GM21423 (cell line): ENCODE results near the gene TCF7L1.
"Not testable (repeated sequence)": the region's sequence is repeated elsewhere in the genome, so short reads cannot be mapped to it uniquely, and the experiment has no call there.

Experiments
- ATAC-seq: cut with Tn5 transposase; IDR thresholded peaks from one replicate; pipeline ENCODE4 v1.9.1; 2021; ENCODE audit warnings: mild to moderate bottlenecking, moderate library complexity; ENCODE audit not compliant: unreplicated experiment

Gene TCF7L1

DNA sequence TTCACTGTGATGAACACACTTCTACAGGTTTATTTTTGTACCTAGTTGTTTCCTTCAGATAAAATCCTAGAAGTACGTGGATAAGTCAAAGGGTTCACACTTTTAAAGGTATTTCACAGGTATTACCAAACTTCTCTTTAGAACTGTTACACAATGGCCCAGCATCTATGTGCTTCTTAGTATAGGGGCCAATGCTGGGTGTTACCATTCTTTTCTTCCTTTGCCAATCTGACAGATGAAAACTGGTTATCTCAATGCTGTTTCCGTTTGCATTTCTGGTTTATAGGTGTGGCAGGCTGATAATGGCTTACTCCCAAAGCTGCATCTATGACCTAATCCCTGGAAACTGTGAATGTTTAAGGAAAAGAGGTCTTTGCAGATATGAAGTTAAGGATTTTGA is 2.8 kb upstream of the TCF7L1 start:
- ATAC-seq = no peak

DNA sequence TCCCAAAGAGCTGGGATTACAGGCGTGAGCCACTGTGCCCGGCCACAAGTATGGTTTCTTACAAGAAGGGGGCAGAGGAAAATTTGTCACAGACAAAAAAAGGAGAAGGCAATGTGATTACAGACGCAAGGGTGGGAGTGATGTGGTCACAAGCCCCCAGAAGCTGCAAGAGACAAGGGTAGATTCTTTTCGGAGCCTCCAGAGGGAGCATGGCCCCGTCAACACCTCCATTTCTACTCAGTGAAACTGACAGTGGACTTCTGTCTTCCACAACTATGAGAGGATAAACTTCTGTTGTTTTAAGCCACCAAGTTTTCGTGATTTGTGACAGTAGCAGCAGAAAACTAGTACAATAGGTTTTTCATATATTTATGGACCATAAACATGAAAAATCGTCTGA is 2.1 kb upstream of the TCF7L1 start:
- no peak for ATAC-seq

DNA sequence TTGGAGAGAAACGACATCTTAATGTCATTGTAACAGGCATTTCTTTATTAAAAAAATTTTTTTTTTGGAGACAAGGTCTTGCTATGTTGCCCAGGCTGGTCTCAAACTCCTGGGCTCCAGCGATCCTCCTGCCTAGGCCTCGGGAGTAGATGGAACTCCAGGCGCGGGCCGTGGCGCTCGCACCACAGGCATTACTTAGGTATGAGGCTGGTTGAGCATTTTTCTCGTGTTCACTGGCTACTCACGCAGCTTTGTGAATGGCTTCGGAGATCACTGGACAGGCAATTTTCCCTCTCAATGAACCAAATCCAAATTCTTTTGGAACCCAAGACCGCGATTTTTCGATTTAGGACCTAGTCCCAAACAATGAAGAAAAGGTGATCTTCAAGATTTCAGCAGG is 795 bp upstream of the TCF7L1 start:
- no peak for ATAC-seq

DNA sequence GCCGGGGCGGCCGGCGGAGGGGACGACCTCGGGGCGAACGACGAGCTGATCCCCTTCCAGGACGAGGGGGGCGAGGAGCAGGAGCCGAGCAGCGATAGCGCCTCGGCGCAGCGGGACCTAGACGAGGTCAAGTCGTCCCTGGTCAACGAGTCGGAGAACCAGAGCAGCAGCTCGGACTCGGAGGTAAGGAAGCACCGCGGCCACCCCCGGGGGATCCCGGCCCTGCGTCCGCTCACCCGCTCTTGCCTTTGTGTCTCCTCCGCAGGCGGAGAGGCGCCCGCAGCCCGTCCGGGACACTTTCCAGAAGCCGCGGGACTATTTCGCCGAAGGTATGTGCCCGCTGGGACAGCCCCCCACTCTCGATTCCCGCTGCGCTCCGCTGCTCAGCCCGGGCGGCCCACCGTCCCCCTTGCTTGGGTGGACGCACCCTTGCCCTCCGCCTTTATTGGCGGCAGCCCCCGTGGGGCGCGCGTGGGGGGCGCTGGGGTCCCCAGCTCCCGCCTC is 611 bp downstream of the TCF7L1 start:
- ATAC-seq = no peak

DNA sequence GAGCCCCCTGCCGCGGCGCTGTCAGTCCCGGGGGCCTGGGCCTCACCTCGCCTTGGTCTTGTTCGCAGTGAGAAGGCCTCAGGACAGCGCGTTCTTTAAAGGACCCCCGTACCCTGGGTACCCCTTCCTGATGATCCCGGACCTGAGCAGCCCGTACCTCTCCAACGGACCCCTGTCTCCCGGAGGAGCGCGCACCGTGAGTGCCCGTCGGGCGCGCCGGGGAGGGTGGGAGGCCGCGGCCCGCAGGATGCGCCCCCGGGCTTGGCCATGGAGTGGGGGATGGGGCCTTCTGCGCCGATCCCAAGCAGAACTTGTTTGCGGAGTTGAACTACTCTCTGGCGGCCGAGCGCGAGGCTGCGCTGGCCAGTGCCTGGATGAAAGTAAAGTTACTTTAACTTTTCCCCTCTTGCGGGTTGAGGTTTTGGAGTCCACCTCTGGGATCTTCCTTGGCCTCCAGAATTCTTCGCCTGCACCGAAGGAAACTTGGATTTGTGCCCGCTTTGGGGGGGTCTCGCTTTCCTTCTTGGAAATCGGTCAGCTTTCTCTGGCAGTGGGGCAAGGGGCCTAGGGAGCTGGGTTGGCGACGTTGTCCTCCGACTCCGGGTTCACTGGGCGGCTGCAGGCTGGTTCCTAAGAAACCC is 1.2 kb downstream of the TCF7L1 start:
- no peak for ATAC-seq

DNA sequence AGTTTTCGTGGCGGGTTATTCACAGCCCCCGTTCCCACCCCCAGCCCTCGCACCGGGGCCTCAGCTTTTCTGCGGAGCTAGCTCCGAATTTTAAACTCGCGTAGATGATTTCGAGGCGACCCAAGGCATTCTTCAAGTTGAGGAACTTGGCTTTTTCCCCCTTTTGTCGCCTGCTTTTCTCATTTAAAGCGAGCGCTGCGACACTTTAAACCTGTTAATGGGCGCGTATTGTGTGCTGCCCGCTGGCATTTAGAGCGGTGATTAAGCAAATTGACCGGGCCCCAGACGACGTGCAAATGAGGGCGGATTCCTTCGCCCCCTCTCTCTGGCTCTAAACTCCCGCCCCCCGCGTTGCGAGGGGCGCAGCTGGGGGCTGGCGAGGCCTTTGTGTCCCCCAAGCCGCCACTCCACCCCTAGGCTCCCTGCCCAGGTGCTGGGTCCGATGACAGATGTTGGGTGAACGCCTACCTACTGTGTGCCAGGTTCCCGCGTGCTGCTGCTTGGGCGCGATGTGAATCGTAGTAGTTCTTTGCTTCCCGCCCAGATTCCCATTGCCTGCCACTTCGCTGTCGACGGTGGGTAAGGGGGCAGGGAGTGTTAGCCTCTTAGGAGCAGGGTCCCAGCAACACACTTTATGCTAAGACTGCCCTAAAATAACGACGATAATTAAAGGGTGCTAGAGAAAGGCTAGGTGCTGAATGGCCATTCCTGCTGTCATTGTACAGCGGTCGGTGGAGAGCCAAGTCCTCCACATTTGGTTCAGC is 1.9 kb downstream of the TCF7L1 start:
- ATAC-seq = no peak

DNA sequence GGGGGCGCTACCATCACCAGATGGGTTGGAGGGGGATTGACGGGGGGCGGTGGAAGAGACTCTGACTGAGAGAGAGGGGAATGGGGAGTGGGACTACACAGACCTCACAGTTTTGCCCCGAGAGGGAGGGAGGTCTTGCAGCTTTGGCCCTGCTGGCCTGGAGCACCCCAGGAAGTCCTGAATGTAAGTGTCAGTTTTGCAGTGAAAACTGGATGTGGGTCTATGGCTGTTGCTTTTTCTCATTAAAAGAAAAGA is 2.4 kb downstream of the TCF7L1 start:
- ATAC-seq = no peak

DNA sequence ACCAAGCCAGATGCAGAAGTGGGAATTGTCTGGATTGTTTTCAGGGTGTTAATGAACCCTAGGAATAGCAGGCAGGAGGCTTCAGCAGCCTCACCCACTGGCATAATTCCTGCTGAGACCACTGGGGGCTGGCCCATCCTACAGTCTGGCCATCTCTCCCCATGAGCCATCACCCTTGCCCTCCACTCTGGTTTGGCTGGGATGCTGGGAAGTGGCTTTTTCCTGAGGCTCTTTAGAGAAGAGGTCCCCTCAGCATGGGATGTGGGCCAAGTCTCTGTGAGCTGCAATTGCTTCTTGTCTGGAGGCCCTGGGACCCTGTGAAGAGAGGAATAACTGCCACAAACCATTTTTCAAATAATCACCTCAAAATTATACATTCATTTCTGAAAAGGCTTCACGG is 4.0 kb downstream of the TCF7L1 start:
- ATAC-seq = no peak

DNA sequence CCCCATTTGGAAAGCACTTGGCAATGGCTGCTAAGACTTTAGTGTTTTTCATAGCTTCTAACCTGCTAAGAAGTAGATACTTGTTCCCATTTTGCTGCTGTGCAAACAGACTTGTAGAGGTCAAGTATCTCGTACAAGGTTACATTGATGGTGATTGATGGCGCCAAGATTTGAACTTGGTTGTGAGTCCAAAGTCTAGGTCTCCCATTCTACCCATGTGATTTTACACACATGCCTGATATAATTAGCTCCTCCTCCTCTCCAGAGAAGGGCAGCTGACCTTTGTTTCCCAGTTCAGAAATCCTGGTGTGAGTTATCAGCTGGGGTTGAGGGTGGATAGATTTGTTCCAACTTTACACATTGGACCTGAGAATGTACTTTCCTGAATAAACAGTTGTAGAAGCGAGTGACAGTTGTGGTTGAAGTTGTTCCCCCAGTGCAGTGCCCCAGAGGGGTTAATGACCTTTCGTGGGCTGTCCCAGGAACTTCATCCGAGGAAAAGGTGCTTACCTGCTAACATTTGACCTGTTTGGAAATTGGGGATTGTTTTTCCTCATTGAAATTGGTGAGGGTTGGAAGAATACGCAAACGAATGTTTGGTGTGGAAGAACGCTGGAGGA is 10.4 kb downstream of the TCF7L1 start:
- no peak for ATAC-seq

DNA sequence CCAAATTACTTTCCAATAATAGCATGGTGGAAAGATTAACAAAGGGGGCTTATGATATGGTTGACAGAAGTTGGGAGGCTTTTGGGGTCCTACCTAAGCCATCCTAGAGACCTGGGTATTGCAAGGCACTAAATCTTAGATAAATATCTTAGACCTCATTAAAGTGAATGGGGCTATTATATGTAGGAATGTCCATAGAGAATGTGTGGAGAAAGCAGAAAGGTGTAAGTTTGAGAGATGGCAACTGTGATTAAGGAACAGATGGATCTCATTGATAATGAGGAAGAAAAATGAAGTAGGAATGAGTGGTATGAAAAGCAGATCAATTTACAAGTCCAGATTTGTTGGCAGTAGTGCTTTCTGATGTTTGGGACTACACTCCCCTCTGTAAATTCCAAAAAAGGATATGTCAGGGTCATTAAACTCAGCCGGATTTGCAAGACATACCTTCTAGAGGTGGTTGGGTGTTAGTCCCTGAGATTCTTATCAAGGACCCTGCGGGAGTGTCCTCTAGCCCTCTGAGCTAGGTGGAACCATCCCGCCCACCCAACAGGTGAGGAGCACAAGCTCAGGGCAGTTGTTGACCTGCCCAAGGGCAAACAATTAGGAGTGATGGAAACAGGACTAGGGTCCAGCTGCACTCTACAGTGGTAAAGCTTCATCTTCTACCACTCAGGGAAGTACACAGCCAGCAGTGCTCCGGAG is 12.1 kb downstream of the TCF7L1 start:
- ATAC-seq = no peak

DNA sequence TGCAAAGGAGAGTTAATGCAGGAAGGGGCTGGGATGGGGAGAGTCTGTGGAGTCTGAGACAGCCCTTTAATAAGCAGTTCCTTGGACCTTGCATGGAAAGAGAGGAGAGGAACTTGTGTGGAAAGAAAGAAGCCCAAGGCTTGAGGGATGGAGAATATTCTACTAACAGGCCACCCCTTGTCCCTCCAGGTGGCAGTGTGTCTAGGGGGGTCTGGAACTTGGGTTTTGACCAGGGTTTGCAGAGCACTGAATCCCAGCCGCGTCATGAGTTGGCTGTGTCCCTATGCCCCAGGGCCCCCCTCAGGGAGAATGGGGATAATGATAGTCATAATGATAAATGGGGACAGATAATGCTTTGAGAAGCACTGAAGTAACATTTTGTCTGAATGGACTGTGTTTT is 15.0 kb downstream of the TCF7L1 start:
- no peak for ATAC-seq

DNA sequence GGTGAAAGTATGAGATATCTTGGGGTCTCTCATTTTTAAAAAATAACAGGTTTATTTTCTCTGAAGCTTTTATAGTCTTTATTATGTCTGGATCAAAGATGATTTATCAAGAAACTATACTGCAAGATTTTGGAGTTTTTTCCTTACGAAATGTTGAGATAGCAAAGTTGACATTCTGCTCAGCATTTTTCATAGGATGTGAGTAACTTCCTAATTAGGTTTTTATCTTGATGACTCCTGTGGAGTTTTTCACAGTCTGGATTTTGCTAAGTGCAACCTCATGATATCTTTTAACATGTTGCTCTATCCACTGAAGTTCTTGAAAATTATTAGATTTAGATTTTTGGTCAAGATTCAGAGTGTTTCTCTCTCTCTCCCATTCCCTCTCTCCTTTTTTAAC is 17.8 kb downstream of the TCF7L1 start:
- no peak for ATAC-seq

DNA sequence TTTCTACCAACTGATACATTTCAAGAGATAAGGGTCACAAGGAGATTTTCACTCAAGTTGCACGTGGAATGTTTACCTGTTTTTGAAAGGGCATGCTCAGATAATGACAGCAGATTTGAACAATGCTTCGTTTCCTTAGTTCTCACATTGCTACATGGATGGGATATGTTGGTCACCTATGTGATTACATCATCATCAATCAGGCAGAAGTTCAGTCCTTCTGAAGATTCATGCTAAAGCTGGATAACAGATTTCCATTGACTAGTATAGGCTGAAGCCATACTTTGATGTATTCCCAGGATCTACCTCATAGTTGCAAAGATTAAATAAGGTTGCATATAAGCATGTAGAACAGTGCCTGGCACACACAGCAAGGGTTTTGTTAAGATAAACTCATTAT is 19.7 kb downstream of the TCF7L1 start:
- ATAC-seq = no peak

DNA sequence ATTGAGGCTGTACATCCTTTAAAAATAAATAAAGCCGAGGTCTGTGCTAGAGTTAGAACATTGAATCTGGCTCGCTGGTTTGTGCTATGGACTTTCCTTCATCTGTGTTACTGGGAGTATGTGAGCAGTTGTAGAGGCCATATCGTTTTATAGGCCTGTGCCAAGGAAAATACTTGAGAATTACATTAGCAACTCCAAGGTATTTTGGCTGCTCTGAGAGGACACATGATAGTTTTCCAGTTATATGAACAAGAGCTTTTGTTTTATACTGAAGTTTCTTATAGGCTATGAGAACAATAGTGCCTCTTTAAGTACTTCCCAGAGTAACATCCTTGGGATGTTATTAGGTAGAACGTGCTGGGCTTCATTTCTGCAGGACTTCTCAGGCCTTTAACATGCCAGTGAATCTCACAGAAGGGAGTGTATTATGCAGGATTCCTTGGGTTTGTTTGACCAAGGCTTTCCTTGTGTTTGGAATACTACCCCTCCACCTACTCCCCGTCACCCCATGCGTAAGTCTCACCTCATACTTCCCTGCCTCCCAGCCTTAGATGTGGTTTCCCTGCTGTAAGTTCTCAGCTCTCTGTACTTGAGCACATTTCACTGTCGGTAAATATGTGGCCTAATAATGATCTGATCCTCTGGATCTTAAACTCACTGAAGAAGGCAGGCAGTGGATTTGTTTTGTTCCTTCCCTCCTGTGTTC is 21.0 kb downstream of the TCF7L1 start:
- ATAC-seq = no peak

DNA sequence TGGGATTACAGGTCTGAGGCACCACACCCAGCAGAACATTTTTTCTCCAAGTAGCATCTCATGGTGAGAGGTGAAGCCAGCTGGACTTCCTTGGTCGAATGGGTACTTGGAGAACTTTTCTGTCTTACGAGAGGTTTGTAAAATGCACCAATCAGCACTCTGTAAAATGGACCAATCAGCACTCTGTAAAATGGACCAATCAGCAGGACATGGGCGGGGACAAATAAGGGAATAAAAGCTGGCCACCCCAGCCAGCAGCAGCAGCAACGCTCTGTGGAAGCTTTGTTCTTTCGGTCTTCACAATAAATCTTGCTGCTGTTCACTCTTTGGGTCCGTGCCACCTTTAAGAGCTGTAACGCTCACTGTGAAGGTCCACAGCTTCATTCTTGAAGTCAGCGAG is 21.9 kb downstream of the TCF7L1 start:
- ATAC-seq = not testable (repeated sequence)

DNA sequence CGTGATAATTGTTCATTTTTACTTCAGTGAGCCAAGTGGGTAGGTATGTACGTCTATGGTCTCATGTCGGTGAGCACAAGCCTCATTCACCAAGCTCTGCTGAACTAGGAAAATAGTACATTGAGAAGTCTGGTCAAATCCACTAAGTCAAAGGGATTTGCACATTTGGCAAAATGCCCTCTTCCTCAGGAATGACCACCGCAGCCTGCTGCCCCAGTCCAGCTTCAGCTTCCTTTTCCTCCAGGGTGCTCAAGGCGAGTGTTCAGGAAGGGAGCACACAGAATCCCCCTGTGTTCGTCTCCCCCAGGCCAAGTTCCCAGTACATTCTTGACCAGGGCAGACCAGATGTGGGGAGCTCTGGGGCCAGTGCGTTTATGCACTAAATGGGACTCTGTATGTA is 23.0 kb downstream of the TCF7L1 start:
- ATAC-seq = no peak

DNA sequence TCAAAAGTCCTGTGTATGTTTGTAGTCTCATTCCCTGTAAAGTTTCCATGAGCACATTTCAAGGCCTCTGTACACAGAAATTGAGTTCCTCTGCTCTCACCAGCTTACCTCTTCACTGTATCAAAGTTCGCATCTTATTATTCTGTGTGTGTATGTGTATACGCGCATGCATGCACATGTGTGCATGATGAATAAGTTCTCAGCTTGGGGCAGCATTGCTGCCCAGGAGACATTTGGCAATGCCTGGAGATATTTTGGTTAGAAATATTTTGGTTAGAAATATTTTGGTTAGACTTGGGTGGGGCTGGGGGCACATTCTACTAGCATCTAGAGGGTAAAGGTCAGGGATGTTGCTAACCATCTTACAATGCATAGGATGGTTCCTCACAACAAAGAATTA is 23.4 kb downstream of the TCF7L1 start:
- no peak for ATAC-seq

DNA sequence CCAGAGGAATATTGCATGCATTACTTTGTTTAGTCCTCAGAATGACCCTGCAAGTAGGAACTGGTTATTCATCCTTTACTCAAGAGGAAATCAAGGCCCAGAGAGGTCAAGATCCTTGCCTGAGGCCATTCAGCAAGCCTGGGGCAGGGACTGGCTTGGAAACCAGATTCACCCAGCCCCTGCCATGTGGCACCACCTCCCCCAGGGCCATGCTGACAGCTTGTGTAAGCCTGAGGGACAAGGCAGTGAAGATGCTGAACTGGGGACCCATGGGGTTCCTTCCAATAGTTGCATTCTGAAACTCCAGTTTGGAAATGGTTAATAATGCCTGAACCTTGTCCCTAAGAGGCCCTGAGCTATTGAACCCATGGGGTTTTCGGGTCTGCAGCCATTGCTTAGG is 24.2 kb downstream of the TCF7L1 start:
- no peak for ATAC-seq

DNA sequence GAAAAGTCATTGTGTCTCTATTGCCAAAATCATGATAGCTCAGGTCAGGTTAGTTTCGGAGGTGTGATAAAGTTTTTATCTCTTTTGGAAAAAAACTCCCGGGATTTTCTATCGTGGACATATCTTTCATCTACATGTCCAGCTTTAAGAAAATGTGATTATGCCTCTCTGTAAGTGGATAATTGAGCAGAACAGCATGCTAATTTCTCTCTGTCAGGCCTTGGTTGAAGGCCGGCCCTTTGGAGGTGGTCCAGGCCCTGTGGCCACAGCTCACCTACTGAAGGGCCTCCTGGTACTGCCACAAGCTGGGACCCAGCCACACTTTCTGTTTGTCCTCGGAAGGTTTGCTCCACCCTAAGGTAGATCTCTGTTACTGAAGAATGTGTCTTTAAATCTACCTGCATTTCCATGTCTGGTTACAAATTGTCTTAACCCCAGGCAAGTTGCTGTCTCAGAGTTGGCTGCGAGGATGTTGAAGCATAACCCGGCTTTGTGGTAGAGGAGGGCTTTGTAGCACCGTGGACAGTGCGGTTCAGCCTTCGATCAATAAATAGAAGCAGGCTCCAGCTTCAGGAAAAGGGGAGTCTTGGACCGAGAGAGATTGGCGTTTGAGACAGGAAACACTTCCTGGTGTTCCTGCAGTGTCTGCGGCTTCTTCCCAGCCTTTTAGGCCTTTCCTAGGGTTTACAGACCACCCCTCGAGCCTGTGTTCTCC is 25.5 kb downstream of the TCF7L1 start:
- no peak for ATAC-seq

DNA sequence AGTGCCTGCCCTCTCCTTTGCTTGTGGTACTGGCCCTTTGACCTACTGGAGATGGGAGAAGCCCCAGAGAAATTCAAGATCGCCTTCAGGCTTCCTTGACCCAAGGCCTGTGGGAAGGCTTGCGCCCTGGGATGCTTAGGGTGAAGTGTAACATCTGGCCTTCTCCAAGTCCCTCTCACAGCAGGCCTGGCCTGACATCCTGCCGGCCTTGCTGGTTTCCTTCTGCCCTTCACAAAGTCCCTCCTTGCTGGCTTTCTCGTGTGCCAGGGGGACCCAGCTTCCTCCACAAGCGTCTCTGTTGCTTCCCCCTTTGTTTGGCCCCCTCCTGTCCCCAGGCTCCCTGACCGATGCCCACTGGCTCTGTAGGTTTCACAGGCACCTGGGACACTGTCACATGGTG is 26.4 kb downstream of the TCF7L1 start:
- no peak for ATAC-seq
